AG04449 (cell line): ENCODE measurements around the gene SCN9A.
A peak's percentile ranks its signal among the peaks of the same experiment; 100 is the strongest.
"Not testable (repeated sequence)": the region's sequence is repeated elsewhere in the genome, so short reads cannot be mapped to it uniquely, and the experiment has no call there.

Experiments used
- CTCF ChIA-PET: fragments of 350-600 bp; formaldehyde crosslinking; extraction: SDS; loops from one replicate; lab custom pipeline; 2021; ENCODE audit warnings: antibody characterized with exemption; lab: Yijun Ruan, JAX
- POLR2A ChIA-PET: fragments of 400-600, 350-600 bp; formaldehyde crosslinking; extraction: SDS; loops from one replicate; lab custom pipeline; 2020; ENCODE audit warnings: antibody characterized with exemption, inconsistent platforms; lab: Yijun Ruan, JAX
- DNase-seq: peaks from one replicate; pipeline ENCODE4 v3.0.0-alpha.2; 2010; ENCODE audit warnings: low read depth, low spot score
- H3K4me3 ChIP-seq: 2 replicates; pipeline ENCODE4 v1.5.1; 2011; ENCODE audit warnings: low read depth, mild to moderate bottlenecking, control low read depth, low read length
- CTCF ChIP-seq: IDR thresholded peaks from one replicate; pipeline ENCODE4 v1.5.1; 2011; ENCODE audit warnings: mild to moderate bottlenecking, moderate library complexity, low read length, control low read depth, inconsistent platforms; ENCODE audit not compliant: insufficient read depth; ENCODE audit errors: missing control alignments

The SCN9A gene

GRCh38 chr2:166364476-166365161 is 11.1 kb downstream of the SCN9A start:
- DNase-seq = no peak
- no peak overlapping the region for H3K4me3 ChIP-seq
- ChIA-PET CTCF (no interaction called here), POLR2A (no interaction called here)
- no peak for TF ChIP-seq CTCF

GRCh38 chr2:166361351-166362153 is 14.2 kb downstream of the SCN9A start:
- H3K4me3 ChIP-seq = no peak overlapping the region
- DNase-seq = no peak
- TF ChIP-seq CTCF = peak; percentile 53
- CTCF ChIA-PET = interaction anchor here (0.6 to 3.2 kb wide), 24 partner anchors 10 to 186 kb away, joined by 3 to 45 read pairs (median 4); partner anchors contain the start of gene SCN9A
- POLR2A ChIA-PET = interaction anchor here (1.0 kb wide), 1 partner anchor 13 kb away, joined by 4 read pairs; no protein-coding TSS in a partner anchor

GRCh38 chr2:166360906-166361305 is 14.8 kb downstream of the SCN9A start:
- no peak for TF ChIP-seq CTCF
- ChIA-PET CTCF (interaction anchor here (0.7 to 3.2 kb wide), 20 partner anchors 9 to 186 kb away, joined by 3 to 45 read pairs (median 6); partner anchors contain the start of gene SCN9A), POLR2A (interaction anchor here (1.0 kb wide), 1 partner anchor 14 kb away, joined by 4 read pairs; no protein-coding TSS in a partner anchor)
- DNase-seq = no peak
- H3K4me3 ChIP-seq = no peak overlapping the region

GRCh38 chr2:166360426-166360825 is 15.3 kb downstream of the SCN9A start:
- TF ChIP-seq CTCF = no peak
- no peak for DNase-seq
- CTCF ChIA-PET = interaction anchor here (0.7 to 3.2 kb wide), 16 partner anchors 9 to 179 kb away, joined by 3 to 45 read pairs (median 8); partner anchors contain the start of gene SCN9A
- no peak overlapping the region for H3K4me3 ChIP-seq
- POLR2A ChIA-PET = no interaction called here

GRCh38 chr2:166357950-166358321 is 17.8 kb downstream of the SCN9A start:
- POLR2A ChIA-PET, DNase-seq, H3K4me3 ChIP-seq: not testable (repeated sequence)
- CTCF ChIA-PET = interaction anchor here (0.7 kb wide), 1 partner anchor 13 kb away, joined by 3 read pairs; no protein-coding TSS in a partner anchor

- CTCF ChIA-PET = interaction anchor here (0.7 to 1.2 kb wide), 3 partner anchors 13 to 25 kb away, joined by 3 read pairs; no protein-coding TSS in a partner anchor
- TF ChIP-seq CTCF = no peak
- no peak overlapping the region for H3K4me3 ChIP-seq
- POLR2A ChIA-PET = no interaction called here
- no peak for DNase-seq
Measured at GRCh38 chr2:166357068-166357949, 18.4 kb downstream of the SCN9A start.
